ENCODE results near the gene ADAD2. TPM values are rescaled to one million over a fixed set of nuclear protein-coding genes. Genes with fewer than 3 reads are reported as not detected.

The ADAD2 gene
- total RNA-seq, 1 donor from 2014 or later, result not detected

DNA sequence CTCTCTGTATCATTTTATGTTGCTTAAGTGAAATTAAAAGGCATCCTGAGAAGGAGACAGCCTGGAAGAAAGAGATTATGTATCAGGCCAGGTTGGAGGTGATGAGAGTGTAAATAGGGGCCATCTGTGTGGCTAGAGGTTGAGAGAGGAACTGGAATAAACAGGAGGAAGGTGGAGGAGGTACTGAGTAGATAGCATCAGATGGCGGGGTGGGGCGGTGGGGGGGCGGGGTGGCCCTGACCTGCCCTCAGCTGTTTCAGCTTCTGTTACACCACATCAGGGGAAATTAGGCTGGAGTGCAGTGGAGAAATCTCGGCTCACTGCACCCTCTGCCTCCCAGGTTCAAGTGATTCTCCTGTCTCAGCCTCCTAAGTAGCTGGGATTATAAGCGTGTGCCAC lies 55.7 kb downstream of the ADAD2 start:
- peak overlapping the region; percentile 12 for H3K27ac Mint-ChIP-seq

More for the DNA sequence above, 55.7 kb downstream of the ADAD2 start:
- DNase-seq (ENCODE audit: low spot score), result no peak
- Mint-ChIP-seq H3K4me3 (no peak overlapping the region), H3K36me3 (no peaks in the 10 kb centered on the region), H3K4me1 (peaks cover 17% of the 10 kb centered on the region), H3K9me3 (no peaks in the 10 kb centered on the region), H3K27me3 (ENCODE audit: insufficient read depth, low read depth) (peaks cover 8% of the 10 kb centered on the region)
- Histone ChIP-seq H3K9me3 (ENCODE audit: low read depth) (no peaks in the 10 kb centered on the region), H3K27me3 (no peaks in the 10 kb centered on the region), H2AFZ (replicated peaks) (no peak overlapping the region), H3K36me3 (no peaks in the 10 kb centered on the region), H3F3A (ENCODE audit: low read depth) (no peaks in the 10 kb centered on the region), H3K4me3 (no peak overlapping the region), H3K4me2 (no peak overlapping the region), H3K9ac (no peak overlapping the region), H3K4me1 (no peaks in the 10 kb centered on the region), H3K27ac (no peak overlapping the region), H3K79me2 (ENCODE audit: low read depth) (no peaks in the 10 kb centered on the region), H4K20me1 (ENCODE audit: low read depth) (no peaks in the 10 kb centered on the region)
- TF ChIP-seq, protein P1, sequence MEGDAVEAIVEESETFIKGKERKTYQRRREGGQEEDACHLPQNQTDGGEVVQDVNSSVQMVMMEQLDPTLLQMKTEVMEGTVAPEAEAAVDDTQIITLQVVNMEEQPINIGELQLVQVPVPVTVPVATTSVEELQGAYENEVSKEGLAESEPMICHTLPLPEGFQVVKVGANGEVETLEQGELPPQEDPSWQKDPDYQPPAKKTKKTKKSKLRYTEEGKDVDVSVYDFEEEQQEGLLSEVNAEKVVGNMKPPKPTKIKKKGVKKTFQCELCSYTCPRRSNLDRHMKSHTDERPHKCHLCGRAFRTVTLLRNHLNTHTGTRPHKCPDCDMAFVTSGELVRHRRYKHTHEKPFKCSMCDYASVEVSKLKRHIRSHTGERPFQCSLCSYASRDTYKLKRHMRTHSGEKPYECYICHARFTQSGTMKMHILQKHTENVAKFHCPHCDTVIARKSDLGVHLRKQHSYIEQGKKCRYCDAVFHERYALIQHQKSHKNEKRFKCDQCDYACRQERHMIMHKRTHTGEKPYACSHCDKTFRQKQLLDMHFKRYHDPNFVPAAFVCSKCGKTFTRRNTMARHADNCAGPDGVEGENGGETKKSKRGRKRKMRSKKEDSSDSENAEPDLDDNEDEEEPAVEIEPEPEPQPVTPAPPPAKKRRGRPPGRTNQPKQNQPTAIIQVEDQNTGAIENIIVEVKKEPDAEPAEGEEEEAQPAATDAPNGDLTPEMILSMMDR (IDR thresholded peaks at IDR 0.05), result no peak
- TF ChIP-seq EZH2phosphoT487 (IDR thresholded peaks at IDR 0.05), result no peak
- TF ChIP-seq EZH2 (IDR thresholded peaks at IDR 0.05), result no peak

Other genes starting within 250 kb of the ADAD2 start
- gene OSGIN1, start 237.9 kb upstream of the ADAD2 start, total RNA-seq (ENCODE audit: low replicate concordance), result 0.77 TPM in 1 of 2 replicates, not detected in the other
- gene NECAB2, start 222.9 kb upstream of the ADAD2 start, total RNA-seq (ENCODE audit: low replicate concordance), result 12.6 and 18.9 TPM in 2 replicates
- gene SLC38A8, start 148.4 kb upstream of the ADAD2 start, total RNA-seq (ENCODE audit: low replicate concordance), result not detected in 2 replicates
- 52.3 and 54.4 TPM in 2 replicates for gene MBTPS1, start 74.2 kb upstream of the ADAD2 start, total RNA-seq (ENCODE audit: low replicate concordance)
- gene HSDL1, start 46.0 kb upstream of the ADAD2 start, total RNA-seq (ENCODE audit: low replicate concordance), result 71.8 and 101 TPM in 2 replicates
- 0.11 and 0.12 TPM in 2 replicates for gene DNAAF1, start 45.8 kb upstream of the ADAD2 start, total RNA-seq (ENCODE audit: low replicate concordance)
- 23.3 and 70.3 TPM in 2 replicates for gene TAF1C, start 4.1 kb upstream of the ADAD2 start, total RNA-seq (ENCODE audit: low replicate concordance)
- gene KCNG4, start 48.9 kb downstream of the ADAD2 start, total RNA-seq (ENCODE audit: low replicate concordance), result not detected in 2 replicates
- gene WFDC1, start 103.7 kb downstream of the ADAD2 start, total RNA-seq (ENCODE audit: low replicate concordance), result not detected in 2 replicates
- gene ATP2C2, start 177.4 kb downstream of the ADAD2 start, total RNA-seq (ENCODE audit: low replicate concordance), result 0.71 TPM in 1 of 2 replicates, not detected in the other